ENCODE data around the gene USP50. TPM values are rescaled to one million over a fixed set of nuclear protein-coding genes. Genes with fewer than 3 reads are reported as not detected.
"Not testable (repeated sequence)": the region's sequence is repeated elsewhere in the genome, so short reads cannot be mapped to it uniquely, and the experiment has no call there.

Gene USP50
- total and polyA plus RNA-seq, 9 donors: 0.62 to 0.81 TPM; not detected in 7

GRCh38 chr15:50523851-50524251 lies 22.6 kb downstream of the USP50 start:
- WGBS, 3 donors: 32 to 43% (median 35%) methylated on average over 5 of the region's 5 CpGs
- no peaks in the 10 kb centered on the region for H3K27me3 ChIP-seq
- H3K4me1 ChIP-seq (ENCODE audit: insufficient read depth): no peaks in the 10 kb centered on the region
- H3K4me3 ChIP-seq: no peak overlapping the region
- intact Hi-C loops (cut with DNase I): no loop called here
- no peak for DNase-seq
- H3K27ac ChIP-seq: no peak overlapping the region
- no peaks in the 10 kb centered on the region for H3K9me3 ChIP-seq
- H3K36me3 ChIP-seq: no peaks in the 10 kb centered on the region
- no peak for TF ChIP-seq CTCF (IDR thresholded peaks at IDR 0.05)

GRCh38 chr15:50519740-50520425 lies 26.6 kb downstream of the USP50 start:
- no peak overlapping the region for H3K27ac ChIP-seq
- intact Hi-C loops (cut with DNase I): no loop called here
- TF ChIP-seq CTCF (IDR thresholded peaks at IDR 0.05) (no peak), POLR2A (IDR thresholded peaks at IDR 0.05) (no peak), EP300 (IDR thresholded peaks at IDR 0.05) (no peak)
- H3K36me3 ChIP-seq: no peaks in the 10 kb centered on the region
- H3K4me1 ChIP-seq (ENCODE audit: insufficient read depth): no peaks in the 10 kb centered on the region
- H3K27me3 ChIP-seq: no peaks in the 10 kb centered on the region
- H3K9me3 ChIP-seq: no peaks in the 10 kb centered on the region
- 50 to 62% (median 56%) methylated on average over 7 of the region's 7 CpGs for WGBS, 3 donors
- H3K4me3 ChIP-seq: no peak overlapping the region
- DNase-seq: no peak

GRCh38 chr15:50513001-50513400 lies 33.5 kb downstream of the USP50 start:
- intact Hi-C loops (cut with DNase I): no loop called here

GRCh38 chr15:50506121-50506520 lies 40.3 kb downstream of the USP50 start:
- Histone ChIP-seq H3K27me3 (no peaks in the 10 kb centered on the region), H3K27ac (no peak overlapping the region), H3K9me3 (no peaks in the 10 kb centered on the region), H3K36me3 (no peaks in the 10 kb centered on the region), H3K4me1 (ENCODE audit: insufficient read depth) (peaks cover 3% of the 10 kb centered on the region), H3K4me3 (no peak overlapping the region)
- peak in 3 of 5 donors; percentile 31 to 44 (median 33) for DNase-seq
- TF ChIP-seq EP300 (IDR thresholded peaks at IDR 0.05) (no peak), CTCF (IDR thresholded peaks at IDR 0.05) (no peak), POLR2A (IDR thresholded peaks at IDR 0.05) (no peak)
- intact Hi-C loops (cut with DNase I): no loop called here
- WGBS, 3 donors: 12 to 51% (median 17%) methylated on average over 8 of the region's 8 CpGs

More at GRCh38 chr15:50513001-50513400, 33.5 kb downstream of the USP50 start:
- TF ChIP-seq POLR2A (IDR thresholded peaks at IDR 0.05): no peak
- TF ChIP-seq CTCF (IDR thresholded peaks at IDR 0.05): no peak
- TF ChIP-seq EP300 (IDR thresholded peaks at IDR 0.05): no peak
- Histone ChIP-seq H3K36me3 (no peaks in the 10 kb centered on the region), H3K9me3 (no peaks in the 10 kb centered on the region), H3K4me3 (no peak overlapping the region), H3K27me3 (no peaks in the 10 kb centered on the region), H3K4me1 (ENCODE audit: insufficient read depth) (no peaks in the 10 kb centered on the region), H3K27ac (no peak overlapping the region)
- DNase-seq: no peak

- intact Hi-C loops (cut with DNase I); H3K4me1 ChIP-seq (ENCODE audit: insufficient read depth); H3K9me3 ChIP-seq; H3K4me3 ChIP-seq; H3K27me3 ChIP-seq; H3K36me3 ChIP-seq; DNase-seq; H3K27ac ChIP-seq: not testable (repeated sequence)
- WGBS, 3 donors: 64 to 79% (median 76%) methylated on average over 2 of the region's 2 CpGs
Measured at GRCh38 chr15:50505656-50506055, 40.8 kb downstream of the USP50 start.

Data from ovary (tissue), 9 donors.